CD4-positive, alpha-beta T cell (primary cell): ENCODE results near the gene STING1. TPM values are rescaled to one million over a fixed set of nuclear protein-coding genes. Genes with fewer than 3 reads are reported as not detected.
A peak's percentile ranks its signal among the peaks of the same experiment; 100 is the strongest.

Experiments used
- ATAC-seq: fragments of 200-7000 bp; cut with Tn5 transposase; one replicate; pipeline ENCODE4 v1.10.0; 2022; ENCODE audit warnings: mild to moderate bottlenecking; ENCODE audit not compliant: poor library complexity
- CTCF ChIA-PET: fragments of 350-600 bp; sonication (Branson Sonifier 250); formaldehyde crosslinking; loops from one replicate; lab custom pipeline; 2021; ENCODE audit warnings: antibody characterized with exemption, inconsistent platforms; lab: Charles Lee
- POLR2A ChIA-PET: fragments of 350-600 bp; sonication (Branson Sonifier 250); formaldehyde crosslinking; loops from one replicate; lab custom pipeline; 2021; ENCODE audit warnings: antibody characterized with exemption, inconsistent platforms; lab: Charles Lee
- DNase-seq, 14 experiments: peaks; one replicate each; pipeline ENCODE4 v3.0.0-alpha.2; 2013 to 2020; ENCODE audit warnings: mixed read lengths in 2 of 14
- H3K27ac ChIP-seq, 2 donors: one replicate each; pipeline versions ENCODE4 v1.5.1 to v1.7.0; 2013; ENCODE audit warnings: low read length in 2 of 2, low read depth in 1 of 2, mild to moderate bottlenecking in 1 of 2
- H3K27me3 ChIP-seq, 2 experiments: 1 replicate in 1 of 2; 2 replicates in 1 of 2; pipeline versions ENCODE4 v1.6.1 to v1.7.0; 2013; ENCODE audit warnings: low read length in 2 of 2, control low read depth in 1 of 2, mild to moderate bottlenecking in 1 of 2, moderate library complexity in 1 of 2; ENCODE audit not compliant: insufficient read depth in 2 of 2, control insufficient read depth in 1 of 2
- H3K36me3 ChIP-seq: one replicate; pipeline ENCODE4 v1.6.1; 2013; ENCODE audit warnings: low read length, control low read depth; ENCODE audit not compliant: insufficient read depth
- H3K4me1 ChIP-seq: one replicate; pipeline ENCODE4 v1.6.1; 2013; ENCODE audit warnings: low read length, control low read depth; ENCODE audit not compliant: insufficient read depth
- H3K4me3 ChIP-seq: one replicate; pipeline ENCODE4 v1.5.1; 2013; ENCODE audit warnings: mild to moderate bottlenecking, low read length, moderate library complexity
- H3K9me3 ChIP-seq, 2 experiments: 1 replicate in 1 of 2; 2 replicates in 1 of 2; pipeline versions ENCODE4 v1.6.1 to v1.7.0; 2013; ENCODE audit warnings: low read length in 2 of 2, mild to moderate bottlenecking in 2 of 2, control low read depth in 1 of 2, moderate library complexity in 1 of 2; ENCODE audit not compliant: control insufficient read depth in 1 of 2, insufficient read depth in 1 of 2
- H3K27ac Mint-ChIP-seq: one replicate; pipeline ENCODE4 v1.8.0; 2020; ENCODE audit warnings: mixed read lengths
- H3K27me3 Mint-ChIP-seq: one replicate; pipeline ENCODE4 v1.8.0; 2021; ENCODE audit warnings: mixed read lengths
- H3K36me3 Mint-ChIP-seq: one replicate; pipeline ENCODE4 v1.8.0; 2021; ENCODE audit warnings: low read depth, mixed read lengths
- H3K4me1 Mint-ChIP-seq: one replicate; pipeline ENCODE4 v1.8.0; 2021; ENCODE audit warnings: low read depth, mixed read lengths
- H3K4me3 Mint-ChIP-seq: one replicate; pipeline ENCODE4 v1.8.0; 2020; ENCODE audit warnings: mild to moderate bottlenecking, mixed read lengths
- H3K9me3 Mint-ChIP-seq: one replicate; pipeline ENCODE4 v1.8.0; 2020; ENCODE audit warnings: mixed read lengths
- CTCF ChIP-seq: fragments of 200-600 bp; IDR thresholded peaks from one replicate; pipeline ENCODE4 v1.8.0; 2022; ENCODE audit warnings: antibody characterized with exemption, mild to moderate bottlenecking
- intact Hi-C, 2 experiments: fragments of 100-400 bp; cut with DNase I in 1 of 2; cut with micrococcal nuclease in 1 of 2; formaldehyde crosslinking; loops; one replicate each; pipeline versions ENCODE4 v1.15.1 to v1.9.0; 2023 to 2025; cut with DNase I, micrococcal nuclease
- total RNA-seq, 174 experiments: library from RNA in 2 of 174; stranded (reverse) in 2 of 174; gene quantifications; one replicate each; pipeline ENCODE4 v1.2.3 and lab custom pipeline; 2021 to 2026

Gene STING1
- total RNA-seq, 2 experiments from 2014 or later, result 155 to 168 TPM

DNA sequence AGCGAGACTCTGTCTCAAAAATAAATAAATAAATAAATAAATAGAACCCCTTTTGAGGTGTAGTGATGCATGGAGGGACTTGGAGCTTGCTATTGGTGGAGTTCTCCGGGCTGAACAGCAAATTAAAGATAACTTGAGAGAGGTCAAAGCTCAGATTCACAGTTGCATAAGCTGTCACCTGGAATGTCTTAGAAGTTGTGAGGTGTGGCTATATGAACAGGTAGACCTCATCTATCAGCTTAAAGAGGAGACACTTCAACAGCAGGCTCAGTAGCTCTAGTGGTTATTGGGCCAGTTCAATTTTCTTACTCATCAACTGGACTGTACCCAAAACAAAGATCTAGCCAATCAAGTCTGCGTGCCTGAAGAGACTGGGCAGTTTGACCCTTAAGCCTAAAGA, 11.7 kb upstream of the STING1 start:
- H3K9me3 Mint-ChIP-seq, result no peaks in the 10 kb centered on the region
- Histone ChIP-seq H3K4me3 (no peak overlapping the region), H3K4me1 (peaks cover 15% of the 10 kb centered on the region), H3K27me3 (no peaks in the 10 kb centered on the region), H3K27ac (no peak overlapping the region), H3K36me3 (no peaks in the 10 kb centered on the region), H3K9me3 (no peaks in the 10 kb centered on the region)
- intact Hi-C loops, result no loop called here
- DNase-seq, result no peak
- H3K27ac Mint-ChIP-seq, result no peak overlapping the region
- no peaks in the 10 kb centered on the region for H3K36me3 Mint-ChIP-seq
- peaks cover 22% of the 10 kb centered on the region for H3K4me1 Mint-ChIP-seq
- no peak overlapping the region for H3K4me3 Mint-ChIP-seq
- ChIA-PET POLR2A (interaction anchor here (0.8 to 2.4 kb wide), 5 partner anchors 12 to 140 kb away, joined by 3 to 9 read pairs (median 5); partner anchors contain the start of gene STING1), CTCF (no interaction called here)
- no peak for ATAC-seq
- no peaks in the 10 kb centered on the region for H3K27me3 Mint-ChIP-seq
- TF ChIP-seq CTCF, result no peak

GRCh38 chr5:139492700-139493192, 10.2 kb upstream of the STING1 start:
- Histone ChIP-seq H3K27me3 (no peaks in the 10 kb centered on the region), H3K4me3 (no peak overlapping the region), H3K27ac (no peak overlapping the region), H3K9me3 (no peaks in the 10 kb centered on the region), H3K36me3 (no peaks in the 10 kb centered on the region), H3K4me1 (peaks cover 24% of the 10 kb centered on the region)
- ATAC-seq, result peak; percentile 71
- Mint-ChIP-seq H3K4me1 (peaks cover 31% of the 10 kb centered on the region), H3K4me3 (peak overlapping the region; percentile 18), H3K9me3 (no peaks in the 10 kb centered on the region), H3K27me3 (no peaks in the 10 kb centered on the region), H3K36me3 (no peaks in the 10 kb centered on the region), H3K27ac (peak overlapping the region; percentile 67)
- POLR2A ChIA-PET, result interaction anchor here (1.3 to 1.9 kb wide), 3 partner anchors 11 to 68 kb away, joined by 3 to 7 read pairs (median 5); no protein-coding TSS in a partner anchor
- intact Hi-C loops, result no loop called here
- CTCF ChIA-PET, result no interaction called here
- peak in 1 of 14 experiments; percentile 30 for DNase-seq
- no peak for TF ChIP-seq CTCF

DNA sequence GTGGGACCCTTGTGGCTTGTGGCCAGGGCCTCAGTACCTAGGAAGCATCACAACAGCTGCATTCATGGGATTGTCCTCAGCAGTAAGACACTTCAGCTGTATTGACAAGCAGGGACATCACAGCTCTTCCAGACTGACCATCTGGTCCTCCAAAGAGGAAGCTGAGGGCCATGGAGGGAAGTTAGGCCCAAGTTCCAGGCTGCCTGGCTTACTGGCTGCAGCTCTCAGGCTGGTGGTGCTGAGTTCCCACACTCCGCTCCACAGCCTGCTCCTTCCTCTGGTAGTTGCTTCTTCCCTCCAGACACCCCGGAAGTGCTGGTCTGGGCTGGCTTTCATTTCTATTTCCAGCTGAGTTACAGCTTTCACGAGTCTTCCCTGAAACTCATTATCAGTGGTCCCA, 5.7 kb upstream of the STING1 start:
- Mint-ChIP-seq H3K4me3 (no peak overlapping the region), H3K36me3 (no peaks in the 10 kb centered on the region), H3K27me3 (no peaks in the 10 kb centered on the region), H3K9me3 (no peaks in the 10 kb centered on the region), H3K27ac (peak overlapping the region; percentile 49), H3K4me1 (peaks cover 18% of the 10 kb centered on the region)
- H3K9me3 ChIP-seq, result no peaks in the 10 kb centered on the region
- no peaks in the 10 kb centered on the region for H3K36me3 ChIP-seq
- peaks cover 22% of the 10 kb centered on the region for H3K4me1 ChIP-seq
- ATAC-seq (no peak), DNase-seq (peak in 2 of 14 experiments; percentile 29 to 42)
- ChIA-PET CTCF (no interaction called here), POLR2A (interaction anchor here (1.1 to 1.5 kb wide), 2 partner anchors 15 to 49 kb away, joined by 3 read pairs; partner anchors contain the start of gene DNAJC18)
- no peak overlapping the region for H3K27ac ChIP-seq
- H3K27me3 ChIP-seq, result no peaks in the 10 kb centered on the region
- TF ChIP-seq CTCF, result no peak
- intact Hi-C loops, result no loop called here
- no peak overlapping the region for H3K4me3 ChIP-seq
